NCI-H1105 treated with DMSO at 0.1 percent for 48 hours (cell line): ENCODE results near the gene TPRKB.
"Not testable (repeated sequence)": the region's sequence is repeated elsewhere in the genome, so short reads cannot be mapped to it uniquely, and the experiment has no call there.

Experiments used
- DNase-seq: peaks from one replicate; lab custom pipeline; 2025; lab: John Stamatoyannopoulos, UW

Gene TPRKB

DNA sequence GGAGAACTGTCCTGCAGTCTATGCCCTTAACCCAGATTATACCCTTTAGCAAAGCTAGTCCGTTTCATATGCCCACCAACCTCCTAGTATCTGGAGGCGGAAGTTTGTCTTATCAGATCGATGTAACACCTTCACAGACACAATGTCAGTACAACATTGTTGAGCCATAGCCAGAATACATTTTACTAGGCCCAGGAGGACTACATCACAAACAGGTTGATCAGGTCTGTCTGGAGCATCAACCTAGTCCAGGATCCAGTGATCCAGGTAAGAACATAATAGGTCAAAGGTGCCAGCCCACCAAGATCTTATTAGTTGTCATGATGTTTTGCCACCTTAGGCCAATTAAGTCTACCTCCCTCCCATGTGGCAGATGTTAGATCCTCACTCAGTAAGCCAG is 2.0 kb upstream of the TPRKB start:
- no peak for DNase-seq

- no peak for DNase-seq
These were observed 767 bp downstream of the TPRKB start for GRCh38 chr2:73736378-73736777.

GRCh38 chr2:73730810-73731209 is 6.3 kb downstream of the TPRKB start:
- no peak for DNase-seq

DNA sequence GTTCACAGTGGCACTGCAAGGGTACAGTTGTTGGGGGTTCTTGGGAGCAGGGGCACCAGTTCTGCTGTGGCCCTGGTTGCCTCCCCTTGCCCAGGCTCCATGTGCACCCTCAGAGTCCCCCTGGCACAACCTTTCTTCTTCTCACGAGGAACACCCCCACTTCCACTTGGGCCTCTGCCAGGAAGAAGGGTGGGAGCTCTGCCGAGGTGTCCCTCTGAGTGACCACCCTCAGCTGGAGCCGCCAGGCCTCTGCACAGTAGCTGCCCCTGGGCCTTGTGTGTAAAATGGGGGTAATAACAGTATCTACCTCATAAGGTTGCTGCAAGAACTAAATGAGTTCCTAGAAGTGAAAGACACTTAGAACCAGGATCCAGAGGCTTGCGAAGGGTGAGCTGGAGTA is 8.4 kb downstream of the TPRKB start:
- DNase-seq, result no peak

GRCh38 chr2:73728043-73728442 is 9.1 kb downstream of the TPRKB start:
- DNase-seq, result no peak

DNA sequence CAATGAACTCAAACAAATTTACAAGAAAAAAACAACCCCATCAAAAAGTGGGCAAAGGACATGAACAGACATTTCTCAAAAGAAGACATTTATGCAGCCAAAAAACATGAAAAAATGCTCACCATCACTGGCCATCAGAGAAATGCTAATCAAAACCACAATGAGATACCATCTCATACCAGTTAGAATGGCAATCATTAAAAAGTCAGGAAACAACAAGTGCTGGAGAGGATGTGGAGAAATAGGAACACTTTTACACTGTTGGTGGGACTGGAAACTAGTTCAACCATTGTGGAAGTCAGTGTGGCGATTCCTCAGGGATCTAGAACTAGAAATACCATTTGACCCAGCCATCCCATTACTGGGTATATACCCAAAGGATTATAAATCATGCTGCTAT is 10.5 kb downstream of the TPRKB start:
- not testable (repeated sequence) for DNase-seq

DNA sequence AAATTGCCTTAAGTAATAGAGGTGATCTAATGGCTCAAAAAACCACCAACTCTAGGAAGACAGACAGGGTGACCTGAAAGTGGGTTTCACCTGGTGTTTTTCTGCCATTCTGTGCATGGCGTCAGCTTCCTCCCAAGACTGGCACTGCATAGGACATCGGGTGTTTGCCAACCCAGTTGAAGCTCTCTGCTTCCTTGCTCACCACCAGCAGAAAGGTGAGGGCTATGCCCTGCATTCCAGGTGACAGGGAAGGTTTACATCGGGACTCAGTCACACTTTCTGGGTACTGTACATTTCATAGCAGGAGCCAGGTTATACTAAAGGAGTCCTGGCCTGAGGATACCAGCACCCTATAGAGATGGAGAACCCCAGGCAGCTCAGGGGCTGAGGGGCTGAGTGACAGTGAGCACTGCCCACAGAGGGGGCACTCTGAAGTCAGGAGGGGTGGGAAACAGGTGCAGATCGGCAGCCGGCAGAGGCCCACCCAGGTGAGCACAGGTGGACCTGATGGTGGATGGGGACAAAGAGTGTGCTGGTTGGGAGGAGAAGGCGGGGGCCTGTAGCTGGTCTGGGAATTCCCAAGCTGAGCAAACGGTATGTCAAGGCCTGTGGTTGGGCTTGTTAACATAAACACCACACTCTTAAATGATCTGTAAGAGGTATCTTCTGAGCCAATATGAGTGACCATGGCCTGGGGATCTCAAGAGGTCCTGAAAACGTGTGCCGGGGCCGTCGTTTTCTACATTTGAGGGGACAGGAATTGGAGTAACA is 18.1 kb downstream of the TPRKB start:
- no peak for DNase-seq

DNA sequence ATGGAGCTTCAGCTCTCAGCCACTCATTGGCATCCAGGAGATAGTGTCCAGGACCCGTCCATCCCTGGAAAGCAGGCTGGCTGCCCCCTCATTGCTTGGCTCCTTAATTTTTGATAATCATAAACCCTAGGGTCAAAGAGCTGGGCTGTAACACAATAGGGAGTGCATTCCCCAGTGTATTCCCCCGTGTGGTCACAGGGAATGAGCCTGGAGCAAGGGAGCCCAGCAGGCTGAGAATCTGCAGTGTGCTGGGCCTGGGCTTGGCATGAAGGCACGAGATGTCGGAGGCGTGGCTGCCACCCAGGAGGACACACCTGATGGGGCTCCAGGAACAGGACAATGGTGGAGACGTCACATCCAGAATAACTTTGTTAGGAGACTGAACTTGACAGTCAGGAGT is 18.7 kb downstream of the TPRKB start:
- no peak for DNase-seq

DNA sequence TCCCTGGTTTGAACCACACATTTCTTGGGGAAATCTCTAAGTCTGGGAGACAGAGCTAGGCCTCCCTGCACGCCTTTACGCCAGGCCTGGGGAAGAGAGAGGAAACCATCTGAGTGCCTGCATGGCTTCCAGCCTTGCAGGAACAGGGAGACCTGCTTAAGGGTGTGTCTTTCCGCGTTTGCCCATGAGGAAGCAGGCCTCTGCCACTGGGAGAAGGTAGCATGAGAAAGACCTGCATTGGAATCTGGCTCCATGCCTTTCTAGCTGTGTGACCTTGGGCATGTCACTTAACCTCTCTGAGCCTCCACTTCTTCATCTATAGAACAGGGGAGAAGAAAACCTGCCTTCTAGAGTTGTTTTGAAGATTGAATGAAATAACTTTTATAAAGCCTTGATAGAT is 19.4 kb downstream of the TPRKB start:
- DNase-seq, result not testable (repeated sequence)

DNA sequence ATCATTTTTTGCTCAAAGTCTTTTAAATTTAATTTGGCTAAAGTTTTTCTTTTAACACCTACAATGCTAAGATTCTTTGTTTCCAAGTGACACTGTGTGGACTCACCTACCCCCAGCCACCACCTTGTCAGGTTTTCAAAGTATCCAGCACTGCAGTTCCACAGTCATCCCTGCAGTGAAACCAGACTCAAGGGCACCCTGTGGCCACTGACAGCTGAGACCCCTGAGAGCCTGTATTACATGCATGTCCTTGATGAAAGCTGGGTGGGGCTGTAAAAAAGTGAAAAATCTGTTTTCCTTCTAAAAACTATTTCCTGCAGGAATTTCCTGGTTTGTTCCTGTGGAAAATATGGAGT is 19.9 kb downstream of the TPRKB start:
- no peak for DNase-seq

- no peak for DNase-seq
These were observed 20.4 kb downstream of the TPRKB start for GRCh38 chr2:73716543-73717250.

DNA sequence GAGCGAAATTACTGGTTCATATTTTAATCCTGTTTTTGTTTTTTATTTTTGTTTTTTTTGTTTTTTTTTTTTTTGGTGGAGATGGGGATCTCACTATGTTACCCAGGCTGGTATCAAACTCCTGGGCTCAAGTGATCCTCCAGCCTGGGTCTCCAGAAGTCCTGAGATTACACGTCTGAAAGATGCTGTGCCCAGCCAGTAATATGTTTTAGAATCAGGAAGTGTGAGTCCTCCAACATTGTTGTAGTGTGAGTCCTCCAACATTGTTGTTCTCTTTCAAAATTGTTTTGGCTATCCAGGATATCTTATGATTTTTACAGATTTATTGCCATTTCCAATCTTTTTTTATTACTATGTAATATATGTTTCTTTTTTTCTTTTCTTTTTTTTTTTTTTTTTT is 23.1 kb downstream of the TPRKB start:
- DNase-seq, result no peak

DNA sequence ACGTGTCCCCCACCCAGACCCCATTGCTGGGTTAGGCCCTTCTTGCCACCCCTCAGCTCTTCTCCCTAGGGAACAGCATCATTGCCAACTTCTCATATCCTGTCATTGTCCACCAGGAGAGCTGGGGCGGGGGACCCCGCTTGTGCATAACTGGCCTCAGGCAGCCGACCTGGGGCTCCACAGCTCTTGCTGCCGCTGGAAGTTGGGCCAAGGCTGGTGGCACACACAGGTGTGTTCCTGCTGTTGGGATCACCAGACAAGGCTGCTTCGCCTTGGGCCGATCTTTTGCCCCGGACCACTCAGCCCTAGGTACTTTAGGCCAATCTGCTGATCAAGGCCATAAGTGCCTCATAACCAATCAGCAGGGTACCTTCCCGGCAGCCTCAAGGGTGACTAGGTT is 28.6 kb downstream of the TPRKB start:
- DNase-seq, result no peak

GRCh38 chr2:73707636-73708035 is 29.5 kb downstream of the TPRKB start:
- no peak for DNase-seq

DNA sequence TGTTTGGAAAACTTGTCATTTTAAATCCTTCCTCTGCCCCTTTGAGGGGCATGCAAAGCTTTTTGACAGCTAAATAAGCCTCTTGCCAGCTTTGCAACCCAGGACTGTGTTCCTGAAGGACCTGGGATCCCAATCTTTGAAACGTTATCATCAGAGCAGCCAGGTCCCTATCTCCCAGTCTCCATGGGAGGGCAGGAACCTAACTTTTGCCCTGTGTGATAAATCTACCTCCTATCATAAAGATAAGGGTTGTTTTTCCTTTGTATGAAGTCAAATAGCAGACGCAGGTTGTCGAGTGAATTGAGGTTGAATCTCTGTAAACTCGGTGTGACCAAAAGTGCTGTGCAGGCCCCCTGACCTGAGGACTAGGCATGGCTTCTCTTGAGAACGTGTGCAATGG is 30.1 kb downstream of the TPRKB start:
- no peak for DNase-seq

DNA sequence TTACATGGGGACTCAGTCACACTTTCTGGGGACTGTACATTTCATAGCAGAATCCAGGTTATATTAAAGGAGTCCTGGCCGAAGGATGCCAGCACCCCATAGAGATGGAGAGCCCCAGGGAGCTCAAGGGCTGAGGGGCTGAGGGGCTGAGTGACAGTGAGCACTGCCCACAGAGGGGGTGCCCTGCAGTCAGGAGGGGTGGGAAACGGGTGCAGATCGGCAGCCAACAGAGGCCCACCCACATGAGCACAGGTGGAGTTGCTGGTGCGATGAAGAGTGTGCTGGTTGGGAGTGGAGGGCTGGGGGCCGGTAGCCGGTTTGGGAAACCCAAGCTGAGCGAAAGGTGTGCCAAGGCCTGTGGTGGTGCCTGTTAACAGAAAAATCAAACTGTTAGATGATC is 32.1 kb downstream of the TPRKB start:
- DNase-seq, result no peak

GRCh38 chr2:73704285-73704684 is 32.9 kb downstream of the TPRKB start:
- DNase-seq, result no peak

DNA sequence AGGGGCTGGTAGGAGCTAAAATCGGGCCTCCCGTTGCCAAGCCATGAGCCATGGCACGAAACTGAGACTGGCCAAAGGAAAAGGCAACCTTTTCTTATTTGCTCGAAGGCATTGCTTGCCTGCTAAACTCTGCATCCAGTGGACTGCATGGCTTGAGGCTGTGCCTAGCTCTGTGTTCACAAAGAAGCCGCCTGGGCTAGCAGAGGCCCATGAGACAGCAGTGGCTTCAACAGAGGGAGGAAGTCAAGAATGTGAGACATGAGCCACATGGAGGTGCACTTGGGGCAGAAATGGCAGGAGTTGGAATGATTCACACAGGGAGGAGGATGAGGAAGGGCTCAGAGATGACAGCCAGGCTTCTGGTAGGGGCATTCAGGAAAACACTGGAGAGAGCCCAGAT is 33.5 kb downstream of the TPRKB start:
- no peak for DNase-seq

- not testable (repeated sequence) for DNase-seq
These were observed 34.2 kb downstream of the TPRKB start for GRCh38 chr2:73702852-73703493.

DNA sequence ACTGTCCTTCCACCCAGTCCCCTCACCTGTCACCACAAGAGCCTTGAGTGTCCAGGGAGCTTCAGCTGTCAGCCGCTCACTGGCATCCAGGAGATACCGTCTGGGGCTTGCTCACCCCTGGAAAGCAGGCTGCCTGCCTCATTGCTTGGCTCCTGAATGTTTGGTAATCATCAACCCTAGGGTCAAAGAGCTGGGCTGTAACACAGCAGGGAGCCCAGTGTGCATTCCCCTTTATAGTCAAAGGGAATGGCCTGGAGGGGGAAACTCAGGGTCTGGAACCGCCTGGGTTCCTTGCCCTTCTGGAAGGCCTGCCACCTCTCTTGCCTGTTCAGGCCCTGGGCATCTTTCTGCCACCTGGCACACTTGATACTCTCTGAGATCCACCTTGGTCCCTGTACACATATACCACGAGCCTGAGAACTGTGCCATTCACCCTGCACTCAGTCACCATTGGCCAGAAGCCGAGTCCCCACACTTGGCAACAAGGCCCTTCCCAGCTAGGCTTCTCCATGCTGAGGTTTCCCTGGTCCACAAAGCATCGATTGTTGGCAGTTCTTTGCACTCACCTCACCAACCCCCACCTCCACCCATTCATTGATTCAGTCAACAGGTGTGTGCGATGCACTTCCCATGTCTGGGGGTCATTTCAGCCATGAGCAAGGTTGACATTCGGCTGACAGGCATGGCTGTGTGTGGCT is 35.0 kb downstream of the TPRKB start:
- DNase-seq, result no peak

DNA sequence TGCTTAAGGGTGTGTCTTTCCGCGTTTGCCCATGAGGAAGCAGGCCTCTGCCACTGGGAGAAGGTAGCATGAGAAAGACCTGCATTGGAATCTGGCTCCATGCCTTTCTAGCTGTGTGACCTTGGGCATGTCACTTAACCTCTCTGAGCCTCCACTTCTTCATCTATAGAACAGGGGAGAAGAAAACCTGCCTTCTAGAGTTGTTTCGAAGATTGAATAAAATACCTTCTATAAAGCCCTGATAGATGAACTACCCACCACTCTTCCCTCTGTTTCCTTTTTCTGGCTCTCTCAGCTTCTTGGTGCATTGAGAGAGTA is 35.7 kb downstream of the TPRKB start:
- DNase-seq, result not testable (repeated sequence)

DNA sequence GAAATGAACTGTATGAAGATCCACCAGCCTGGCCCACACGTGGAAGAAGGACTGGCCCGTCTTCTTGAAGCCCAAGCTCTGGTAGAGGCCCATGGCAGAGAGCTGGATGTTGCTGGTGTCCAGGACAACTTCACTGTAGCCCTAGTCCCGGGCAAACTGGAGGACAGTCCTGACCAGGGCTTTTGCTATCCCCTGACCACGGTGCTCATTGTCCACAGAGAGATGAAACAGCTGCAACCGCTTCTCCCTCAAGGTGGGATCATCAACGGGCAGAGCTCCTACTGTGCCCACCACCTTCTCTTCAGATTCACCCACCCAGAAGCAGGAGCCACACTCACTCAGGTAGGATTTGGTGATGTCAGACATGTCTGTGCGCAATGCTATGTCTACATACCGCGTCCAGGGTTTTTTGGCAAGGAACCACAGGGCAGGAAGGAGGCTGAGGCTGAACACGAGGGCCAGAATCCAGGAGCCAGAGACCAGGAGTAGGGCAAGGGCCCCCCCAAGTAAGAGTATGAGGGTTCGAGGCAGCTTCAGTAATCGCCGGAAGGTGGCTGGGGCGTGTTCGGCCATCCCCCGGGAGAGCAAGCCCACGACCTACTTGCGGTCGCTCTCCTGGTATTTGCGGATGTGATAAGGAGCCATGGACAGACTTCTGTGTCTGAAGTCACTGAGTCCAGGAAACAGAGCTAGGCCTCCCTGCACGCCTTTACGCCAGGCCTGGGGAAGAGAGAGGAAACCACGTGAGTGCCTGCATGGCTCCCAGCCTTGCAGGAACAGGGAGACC is 36.3 kb downstream of the TPRKB start:
- DNase-seq, result no peak
